ENCODE data around the gene RHPN2.

RHPN2 gene

GRCh38 chr19:33093420-33094210 is 28.9 kb upstream of the RHPN2 start:
- intact Hi-C loops (cut with DNase I; ENCODE audit: low total_unique reads): no loop called here
- H3K27ac ChIP-seq: no peak overlapping the region
- H3K9me3 ChIP-seq: no peaks in the 10 kb centered on the region
- H3K27me3 ChIP-seq: no peaks in the 10 kb centered on the region
- DNase-seq: no peak
- TF ChIP-seq, protein P1, sequence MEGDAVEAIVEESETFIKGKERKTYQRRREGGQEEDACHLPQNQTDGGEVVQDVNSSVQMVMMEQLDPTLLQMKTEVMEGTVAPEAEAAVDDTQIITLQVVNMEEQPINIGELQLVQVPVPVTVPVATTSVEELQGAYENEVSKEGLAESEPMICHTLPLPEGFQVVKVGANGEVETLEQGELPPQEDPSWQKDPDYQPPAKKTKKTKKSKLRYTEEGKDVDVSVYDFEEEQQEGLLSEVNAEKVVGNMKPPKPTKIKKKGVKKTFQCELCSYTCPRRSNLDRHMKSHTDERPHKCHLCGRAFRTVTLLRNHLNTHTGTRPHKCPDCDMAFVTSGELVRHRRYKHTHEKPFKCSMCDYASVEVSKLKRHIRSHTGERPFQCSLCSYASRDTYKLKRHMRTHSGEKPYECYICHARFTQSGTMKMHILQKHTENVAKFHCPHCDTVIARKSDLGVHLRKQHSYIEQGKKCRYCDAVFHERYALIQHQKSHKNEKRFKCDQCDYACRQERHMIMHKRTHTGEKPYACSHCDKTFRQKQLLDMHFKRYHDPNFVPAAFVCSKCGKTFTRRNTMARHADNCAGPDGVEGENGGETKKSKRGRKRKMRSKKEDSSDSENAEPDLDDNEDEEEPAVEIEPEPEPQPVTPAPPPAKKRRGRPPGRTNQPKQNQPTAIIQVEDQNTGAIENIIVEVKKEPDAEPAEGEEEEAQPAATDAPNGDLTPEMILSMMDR (IDR thresholded peaks at IDR 0.05): no peak
- H3K36me3 ChIP-seq: peaks cover 86 to 99% (median 89%) of the 10 kb centered on the region in 3 donors
- H3K4me1 ChIP-seq: no peaks in the 10 kb centered on the region
- H3K4me3 ChIP-seq: no peak overlapping the region

DNA sequence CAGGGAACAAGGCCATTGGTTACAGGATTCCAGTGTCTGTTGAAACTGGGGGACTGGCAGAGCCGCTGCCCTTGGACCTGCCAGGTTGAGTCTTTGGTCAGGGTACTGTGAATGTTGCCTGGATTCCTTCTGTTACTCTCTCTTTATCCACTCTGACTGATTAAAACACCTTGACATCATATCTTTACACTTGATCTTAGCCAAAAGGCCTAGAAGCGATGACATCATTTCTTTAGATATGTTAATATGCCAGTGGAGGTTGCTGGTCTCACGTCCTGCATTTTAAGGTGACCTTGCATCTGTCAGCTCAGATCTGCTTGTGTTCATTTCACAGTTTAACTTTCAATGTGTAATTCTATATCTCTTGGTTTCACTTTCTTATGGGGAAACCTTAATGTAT is 25.5 kb upstream of the RHPN2 start:
- Histone ChIP-seq H3K27ac (no peak overlapping the region), H3K4me1 (no peaks in the 10 kb centered on the region), H3K36me3 (peaks cover 57 to 80% (median 65%) of the 10 kb centered on the region in 3 donors), H3K4me3 (no peak overlapping the region), H3K9me3 (no peaks in the 10 kb centered on the region), H3K27me3 (no peaks in the 10 kb centered on the region)
- TF ChIP-seq, protein P1 (IDR thresholded peaks at IDR 0.05): no peak
- no peak for DNase-seq
- intact Hi-C loops (cut with DNase I; ENCODE audit: low total_unique reads): no loop called here

GRCh38 chr19:33089010-33089409 is 24.3 kb upstream of the RHPN2 start:
- H3K4me1 ChIP-seq: no peaks in the 10 kb centered on the region
- DNase-seq: no peak
- TF ChIP-seq, protein P1 (IDR thresholded peaks at IDR 0.05): no peak
- H3K36me3 ChIP-seq: peaks cover 45 to 68% (median 54%) of the 10 kb centered on the region in 3 donors
- H3K27ac ChIP-seq: no peak overlapping the region
- no peaks in the 10 kb centered on the region for H3K27me3 ChIP-seq
- intact Hi-C loops (cut with DNase I; ENCODE audit: low total_unique reads): no loop called here
- H3K9me3 ChIP-seq: no peaks in the 10 kb centered on the region
- H3K4me3 ChIP-seq: no peak overlapping the region

- Histone ChIP-seq H3K4me1 (peaks cover 0 to 10% (median 6%) of the 10 kb centered on the region in 4 donors), H3K27ac (no peak overlapping the region), H3K36me3 (peaks cover 30 to 47% (median 36%) of the 10 kb centered on the region in 3 donors), H3K9me3 (no peaks in the 10 kb centered on the region), H3K4me3 (no peak overlapping the region), H3K27me3 (no peaks in the 10 kb centered on the region)
- intact Hi-C loops (cut with DNase I; ENCODE audit: low total_unique reads): loop anchor here (2.0 kb wide), 1 partner anchor 110 kb away; no protein-coding TSS in a partner anchor
- DNase-seq: no peak
- TF ChIP-seq, protein P1 (IDR thresholded peaks at IDR 0.05): no peak
These were observed 22.3 kb upstream of the RHPN2 start for GRCh38 chr19:33086955-33087354.

GRCh38 chr19:33085570-33086128 is 21.0 kb upstream of the RHPN2 start:
- intact Hi-C loops (cut with DNase I; ENCODE audit: low total_unique reads): loop anchor here (2.0 kb wide), 1 partner anchor 109 kb away; no protein-coding TSS in a partner anchor
- TF ChIP-seq, protein P1 (IDR thresholded peaks at IDR 0.05): no peak
- Histone ChIP-seq H3K9me3 (no peaks in the 10 kb centered on the region), H3K4me1 (peaks cover 0 to 16% (median 12%) of the 10 kb centered on the region in 4 donors), H3K27me3 (no peaks in the 10 kb centered on the region), H3K27ac (no peak overlapping the region), H3K36me3 (peaks cover 22 to 34% (median 26%) of the 10 kb centered on the region in 3 donors), H3K4me3 (no peak overlapping the region)
- no peak for DNase-seq

All from tibial artery (tissue), 4 donors.